Measurements from ENCODE around the gene SLC8A2. TPM values are rescaled to one million over a fixed set of nuclear protein-coding genes. Genes with fewer than 3 reads are reported as not detected.

SLC8A2 gene
- total and polyA plus RNA-seq, 2 experiments from 2014 or later = 0.99 to 3.7 TPM

DNA sequence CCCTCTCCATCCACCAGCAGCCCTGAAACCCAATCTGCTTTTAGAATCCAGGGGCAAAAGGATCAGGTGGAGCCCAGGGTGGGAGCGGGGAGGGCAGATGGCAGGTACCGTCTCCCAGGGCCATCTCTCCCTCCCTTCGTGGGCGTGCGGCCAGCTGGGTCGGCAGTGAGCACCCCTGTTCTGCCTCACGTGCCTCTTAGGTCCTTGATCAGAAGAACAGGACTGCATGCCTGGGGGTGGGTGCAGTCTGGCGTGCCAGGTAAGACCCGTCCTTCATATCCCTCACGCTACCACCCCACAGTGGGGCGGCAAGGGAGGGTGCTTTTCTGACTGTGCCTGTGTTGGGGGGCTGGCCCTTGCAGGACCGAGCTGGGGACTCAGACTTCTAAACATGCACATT, 2.0 kb downstream of the SLC8A2 start:
- H3K4me1 ChIP-seq (ENCODE audit: low read depth) = peaks cover 3% of the 10 kb centered on the region
- H3K4me3 ChIP-seq = no peak overlapping the region
- TF ChIP-seq, protein P1, sequence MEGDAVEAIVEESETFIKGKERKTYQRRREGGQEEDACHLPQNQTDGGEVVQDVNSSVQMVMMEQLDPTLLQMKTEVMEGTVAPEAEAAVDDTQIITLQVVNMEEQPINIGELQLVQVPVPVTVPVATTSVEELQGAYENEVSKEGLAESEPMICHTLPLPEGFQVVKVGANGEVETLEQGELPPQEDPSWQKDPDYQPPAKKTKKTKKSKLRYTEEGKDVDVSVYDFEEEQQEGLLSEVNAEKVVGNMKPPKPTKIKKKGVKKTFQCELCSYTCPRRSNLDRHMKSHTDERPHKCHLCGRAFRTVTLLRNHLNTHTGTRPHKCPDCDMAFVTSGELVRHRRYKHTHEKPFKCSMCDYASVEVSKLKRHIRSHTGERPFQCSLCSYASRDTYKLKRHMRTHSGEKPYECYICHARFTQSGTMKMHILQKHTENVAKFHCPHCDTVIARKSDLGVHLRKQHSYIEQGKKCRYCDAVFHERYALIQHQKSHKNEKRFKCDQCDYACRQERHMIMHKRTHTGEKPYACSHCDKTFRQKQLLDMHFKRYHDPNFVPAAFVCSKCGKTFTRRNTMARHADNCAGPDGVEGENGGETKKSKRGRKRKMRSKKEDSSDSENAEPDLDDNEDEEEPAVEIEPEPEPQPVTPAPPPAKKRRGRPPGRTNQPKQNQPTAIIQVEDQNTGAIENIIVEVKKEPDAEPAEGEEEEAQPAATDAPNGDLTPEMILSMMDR (IDR thresholded peaks at IDR 0.05; ENCODE audit: low read depth, low read length) = no peak
- DNase-seq (ENCODE audit: low read depth in 1 of 2, low spot score in 1 of 2) = no peak
- H3K9me3 ChIP-seq (ENCODE audit: low read depth) = no peaks in the 10 kb centered on the region
- no peaks in the 10 kb centered on the region for H3K27me3 ChIP-seq
- no peak overlapping the region for H3K27ac ChIP-seq
- no peaks in the 10 kb centered on the region for H3K36me3 ChIP-seq

DNA sequence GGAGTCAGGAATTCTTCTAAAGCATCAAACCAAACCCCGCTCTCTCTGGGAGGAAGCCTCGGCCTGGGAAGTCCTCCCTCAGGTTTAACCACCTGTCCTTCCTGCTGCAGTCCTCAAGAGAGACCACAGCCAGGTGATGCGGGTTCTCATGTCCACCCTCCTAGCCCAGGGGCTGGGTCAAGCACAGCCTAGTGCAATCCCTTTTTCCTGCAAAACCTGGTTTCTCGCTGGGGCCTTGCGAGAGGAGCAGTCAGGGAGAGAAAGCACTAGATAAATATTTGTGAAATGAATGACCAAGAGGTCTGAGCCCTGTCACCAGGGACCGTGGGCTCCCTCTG, 2.4 kb downstream of the SLC8A2 start:
- Histone ChIP-seq H3K27ac (no peak overlapping the region), H3K4me3 (no peak overlapping the region), H3K27me3 (no peaks in the 10 kb centered on the region), H3K36me3 (no peaks in the 10 kb centered on the region), H3K9me3 (ENCODE audit: low read depth) (no peaks in the 10 kb centered on the region), H3K4me1 (ENCODE audit: low read depth) (peaks cover 3% of the 10 kb centered on the region)
- TF ChIP-seq, protein P1 (IDR thresholded peaks at IDR 0.05; ENCODE audit: low read depth, low read length) = no peak
- DNase-seq (ENCODE audit: low read depth in 1 of 2, low spot score in 1 of 2) = no peak

- Histone ChIP-seq H3K9me3 (ENCODE audit: low read depth) (no peaks in the 10 kb centered on the region), H3K36me3 (no peaks in the 10 kb centered on the region), H3K27me3 (no peaks in the 10 kb centered on the region), H3K4me3 (no peak overlapping the region), H3K4me1 (ENCODE audit: low read depth) (peaks cover 3% of the 10 kb centered on the region), H3K27ac (no peak overlapping the region)
- TF ChIP-seq, protein P1 (IDR thresholded peaks at IDR 0.05; ENCODE audit: low read depth, low read length) = no peak
- DNase-seq (ENCODE audit: low read depth in 1 of 2, low spot score in 1 of 2) = no peak
These were observed 3.8 kb downstream of the SLC8A2 start for GRCh38 chr19:47467914-47468313.

- Histone ChIP-seq H3K27ac (no peak overlapping the region), H3K27me3 (no peaks in the 10 kb centered on the region), H3K9me3 (ENCODE audit: low read depth) (no peaks in the 10 kb centered on the region), H3K4me3 (no peak overlapping the region), H3K36me3 (no peaks in the 10 kb centered on the region), H3K4me1 (ENCODE audit: low read depth) (no peaks in the 10 kb centered on the region)
- no peak for DNase-seq (ENCODE audit: low read depth in 1 of 2, low spot score in 1 of 2)
- TF ChIP-seq, protein P1 (IDR thresholded peaks at IDR 0.05; ENCODE audit: low read depth, low read length) = no peak
These were observed 5.7 kb downstream of the SLC8A2 start for GRCh38 chr19:47465957-47466356.

DNA sequence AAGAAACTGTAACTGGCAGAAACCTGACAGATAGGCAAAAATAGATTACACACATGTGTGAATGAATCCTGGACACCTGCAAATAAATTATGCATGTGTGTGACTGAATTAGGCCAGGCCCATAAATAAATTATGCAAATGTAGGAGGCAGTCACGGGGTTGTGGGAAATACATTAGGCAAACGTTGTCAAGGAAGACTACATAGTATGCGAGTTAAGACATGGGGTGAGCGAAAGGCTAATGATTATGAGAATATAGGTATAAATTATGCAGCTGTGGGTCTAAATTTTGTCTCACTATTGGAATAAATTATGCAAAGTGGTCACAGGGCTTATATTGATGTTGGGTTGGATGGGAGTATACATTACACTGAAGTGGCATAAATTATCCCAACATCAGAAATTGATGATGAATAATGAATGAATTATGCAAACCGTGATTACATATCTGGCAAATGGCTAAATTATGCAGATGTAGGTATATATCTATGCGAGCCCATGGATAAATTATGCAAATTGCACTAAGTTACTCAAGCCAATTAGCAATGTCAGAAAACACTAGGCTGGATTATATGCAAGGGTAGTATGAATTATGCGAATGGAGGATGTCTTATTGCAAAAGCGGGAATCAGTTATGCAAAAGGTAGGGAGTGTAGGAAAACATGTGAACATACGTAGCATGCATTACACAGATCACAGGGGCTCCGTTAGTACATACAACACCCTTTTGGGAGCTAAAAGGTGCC, 6.8 kb downstream of the SLC8A2 start:
- H3K4me1 ChIP-seq (ENCODE audit: low read depth) = no peaks in the 10 kb centered on the region

More for the DNA sequence above, 6.8 kb downstream of the SLC8A2 start:
- TF ChIP-seq, protein P1 (IDR thresholded peaks at IDR 0.05; ENCODE audit: low read depth, low read length) = no peak
- no peaks in the 10 kb centered on the region for H3K36me3 ChIP-seq
- peaks cover under 1% of the 10 kb centered on the region for H3K27me3 ChIP-seq
- DNase-seq (ENCODE audit: low read depth in 1 of 2, low spot score in 1 of 2) = no peak
- no peak overlapping the region for H3K27ac ChIP-seq
- no peaks in the 10 kb centered on the region for H3K9me3 ChIP-seq (ENCODE audit: low read depth)
- no peak overlapping the region for H3K4me3 ChIP-seq

Data from cardiac muscle cell (in vitro differentiated cells and primary cell).